Panc1 (cell line): ENCODE measurements around the gene SEPTIN11.

ENCODE experiments used
- CTCF ChIP-seq: fragments of 450-650 bp; IDR thresholded peaks from 2 replicates; pipeline ENCODE4 v1.5.1; 2017; ENCODE audit warnings: mild to moderate bottlenecking
- POLR2AphosphoS5 ChIP-seq: IDR thresholded peaks from 2 replicates; pipeline ENCODE4 v1.6.1; 2012; ENCODE audit warnings: mild to moderate bottlenecking, low read depth, low read length, moderate library complexity
- TF ChIP-seq, protein P1 (sequence below), 2 experiments: IDR thresholded peaks; 2 replicates each; pipeline ENCODE4 v1.6.1; 2011 to 2012; ENCODE audit warnings: low read depth in 2 of 2, control low read depth in 1 of 2, low read length in 1 of 2, mild to moderate bottlenecking in 1 of 2, moderate library complexity in 1 of 2; ENCODE audit not compliant: insufficient read depth in 1 of 2

- no peak for TF ChIP-seq CTCF
- TF ChIP-seq, protein P1, sequence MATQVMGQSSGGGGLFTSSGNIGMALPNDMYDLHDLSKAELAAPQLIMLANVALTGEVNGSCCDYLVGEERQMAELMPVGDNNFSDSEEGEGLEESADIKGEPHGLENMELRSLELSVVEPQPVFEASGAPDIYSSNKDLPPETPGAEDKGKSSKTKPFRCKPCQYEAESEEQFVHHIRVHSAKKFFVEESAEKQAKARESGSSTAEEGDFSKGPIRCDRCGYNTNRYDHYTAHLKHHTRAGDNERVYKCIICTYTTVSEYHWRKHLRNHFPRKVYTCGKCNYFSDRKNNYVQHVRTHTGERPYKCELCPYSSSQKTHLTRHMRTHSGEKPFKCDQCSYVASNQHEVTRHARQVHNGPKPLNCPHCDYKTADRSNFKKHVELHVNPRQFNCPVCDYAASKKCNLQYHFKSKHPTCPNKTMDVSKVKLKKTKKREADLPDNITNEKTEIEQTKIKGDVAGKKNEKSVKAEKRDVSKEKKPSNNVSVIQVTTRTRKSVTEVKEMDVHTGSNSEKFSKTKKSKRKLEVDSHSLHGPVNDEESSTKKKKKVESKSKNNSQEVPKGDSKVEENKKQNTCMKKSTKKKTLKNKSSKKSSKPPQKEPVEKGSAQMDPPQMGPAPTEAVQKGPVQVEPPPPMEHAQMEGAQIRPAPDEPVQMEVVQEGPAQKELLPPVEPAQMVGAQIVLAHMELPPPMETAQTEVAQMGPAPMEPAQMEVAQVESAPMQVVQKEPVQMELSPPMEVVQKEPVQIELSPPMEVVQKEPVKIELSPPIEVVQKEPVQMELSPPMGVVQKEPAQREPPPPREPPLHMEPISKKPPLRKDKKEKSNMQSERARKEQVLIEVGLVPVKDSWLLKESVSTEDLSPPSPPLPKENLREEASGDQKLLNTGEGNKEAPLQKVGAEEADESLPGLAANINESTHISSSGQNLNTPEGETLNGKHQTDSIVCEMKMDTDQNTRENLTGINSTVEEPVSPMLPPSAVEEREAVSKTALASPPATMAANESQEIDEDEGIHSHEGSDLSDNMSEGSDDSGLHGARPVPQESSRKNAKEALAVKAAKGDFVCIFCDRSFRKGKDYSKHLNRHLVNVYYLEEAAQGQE (IDR thresholded peaks at IDR 0.05; ENCODE audit: insufficient read depth in 1 of 2, low read depth in 2 of 2, low read length in 1 of 2) = no peak
- TF ChIP-seq POLR2AphosphoS5 = no peak
Measured at GRCh38 chr4:76943790-76944189, 5.8 kb upstream of the SEPTIN11 start.
